ENCODE results near the gene SEC24C.
"Not testable (repeated sequence)": the region's sequence is repeated elsewhere in the genome, so short reads cannot be mapped to it uniquely, and the experiment has no call there.

The SEC24C gene

GRCh38 chr10:73705506-73706072 lies 38.6 kb upstream of the SEC24C start:
- H3K27me3 ChIP-seq (ENCODE audit: insufficient read depth, low read length, poor library complexity, severe bottlenecking); H3K9ac ChIP-seq (ENCODE audit: low read depth, low read length, poor library complexity, severe bottlenecking); H3K9me2 ChIP-seq (replicated peaks; ENCODE audit: low read depth, low read length); H3K79me2 ChIP-seq (ENCODE audit: insufficient read depth, low read length); H3K9me3 ChIP-seq (ENCODE audit: insufficient read depth, low read depth, low read length); H3K4me3 ChIP-seq (ENCODE audit: low read length, poor library complexity, severe bottlenecking); H3K4me1 ChIP-seq (ENCODE audit: insufficient read depth, low read length, poor library complexity, severe bottlenecking); H2AFZ ChIP-seq (ENCODE audit: low read length); H3F3A ChIP-seq (ENCODE audit: low read depth); H4K20me1 ChIP-seq (ENCODE audit: insufficient read depth, low read length, poor library complexity, severe bottlenecking); H3K36me3 ChIP-seq (ENCODE audit: insufficient read depth, low read length); H3K4me2 ChIP-seq (ENCODE audit: low read depth, low read length, poor library complexity, severe bottlenecking): not testable (repeated sequence)

- not testable (repeated sequence) for H3K9ac ChIP-seq (ENCODE audit: low read depth, low read length, poor library complexity, severe bottlenecking); H2AFZ ChIP-seq (ENCODE audit: low read length); H3K4me3 ChIP-seq (ENCODE audit: low read length, poor library complexity, severe bottlenecking); H3K4me2 ChIP-seq (ENCODE audit: low read depth, low read length, poor library complexity, severe bottlenecking); H4K20me1 ChIP-seq (ENCODE audit: insufficient read depth, low read length, poor library complexity, severe bottlenecking); H3K79me2 ChIP-seq (ENCODE audit: insufficient read depth, low read length); H3F3A ChIP-seq (ENCODE audit: low read depth); H3K27me3 ChIP-seq (ENCODE audit: insufficient read depth, low read length, poor library complexity, severe bottlenecking); H3K9me2 ChIP-seq (replicated peaks; ENCODE audit: low read depth, low read length); H3K36me3 ChIP-seq (ENCODE audit: insufficient read depth, low read length); H3K4me1 ChIP-seq (ENCODE audit: insufficient read depth, low read length, poor library complexity, severe bottlenecking); H3K9me3 ChIP-seq (ENCODE audit: insufficient read depth, low read depth, low read length)
These were observed 37.7 kb upstream of the SEC24C start for GRCh38 chr10:73706488-73706887.

- not testable (repeated sequence) for H3K9me3 ChIP-seq (ENCODE audit: insufficient read depth, low read depth, low read length); H3K4me2 ChIP-seq (ENCODE audit: low read depth, low read length, poor library complexity, severe bottlenecking)
These were observed 36.5 kb upstream of the SEC24C start for GRCh38 chr10:73707628-73708027.

GRCh38 chr10:73708122-73708521 lies 36.0 kb upstream of the SEC24C start:
- not testable (repeated sequence) for H2AFZ ChIP-seq (ENCODE audit: low read length); H3K36me3 ChIP-seq (ENCODE audit: insufficient read depth, low read length); H3K9me3 ChIP-seq (ENCODE audit: insufficient read depth, low read depth, low read length); H4K20me1 ChIP-seq (ENCODE audit: insufficient read depth, low read length, poor library complexity, severe bottlenecking); H3F3A ChIP-seq (ENCODE audit: low read depth); H3K9ac ChIP-seq (ENCODE audit: low read depth, low read length, poor library complexity, severe bottlenecking); H3K4me3 ChIP-seq (ENCODE audit: low read length, poor library complexity, severe bottlenecking); H3K4me2 ChIP-seq (ENCODE audit: low read depth, low read length, poor library complexity, severe bottlenecking); H3K27me3 ChIP-seq (ENCODE audit: insufficient read depth, low read length, poor library complexity, severe bottlenecking); H3K9me2 ChIP-seq (replicated peaks; ENCODE audit: low read depth, low read length); H3K4me1 ChIP-seq (ENCODE audit: insufficient read depth, low read length, poor library complexity, severe bottlenecking); H3K79me2 ChIP-seq (ENCODE audit: insufficient read depth, low read length)

More at GRCh38 chr10:73707628-73708027, 36.5 kb upstream of the SEC24C start:
- not testable (repeated sequence) for H3K4me3 ChIP-seq (ENCODE audit: low read length, poor library complexity, severe bottlenecking); H3K36me3 ChIP-seq (ENCODE audit: insufficient read depth, low read length); H4K20me1 ChIP-seq (ENCODE audit: insufficient read depth, low read length, poor library complexity, severe bottlenecking); H3K79me2 ChIP-seq (ENCODE audit: insufficient read depth, low read length); H3K9me2 ChIP-seq (replicated peaks; ENCODE audit: low read depth, low read length); H3F3A ChIP-seq (ENCODE audit: low read depth); H3K4me1 ChIP-seq (ENCODE audit: insufficient read depth, low read length, poor library complexity, severe bottlenecking); H2AFZ ChIP-seq (ENCODE audit: low read length); H3K9ac ChIP-seq (ENCODE audit: low read depth, low read length, poor library complexity, severe bottlenecking); H3K27me3 ChIP-seq (ENCODE audit: insufficient read depth, low read length, poor library complexity, severe bottlenecking)

GRCh38 chr10:73711683-73712082 lies 32.5 kb upstream of the SEC24C start:
- H3K4me2 ChIP-seq (ENCODE audit: low read depth, low read length, poor library complexity, severe bottlenecking); H3K9me3 ChIP-seq (ENCODE audit: insufficient read depth, low read depth, low read length); H3K4me1 ChIP-seq (ENCODE audit: insufficient read depth, low read length, poor library complexity, severe bottlenecking); H3K9me2 ChIP-seq (replicated peaks; ENCODE audit: low read depth, low read length); H2AFZ ChIP-seq (ENCODE audit: low read length); H3K4me3 ChIP-seq (ENCODE audit: low read length, poor library complexity, severe bottlenecking); H3K79me2 ChIP-seq (ENCODE audit: insufficient read depth, low read length); H3F3A ChIP-seq (ENCODE audit: low read depth); H3K9ac ChIP-seq (ENCODE audit: low read depth, low read length, poor library complexity, severe bottlenecking); H3K27me3 ChIP-seq (ENCODE audit: insufficient read depth, low read length, poor library complexity, severe bottlenecking); H4K20me1 ChIP-seq (ENCODE audit: insufficient read depth, low read length, poor library complexity, severe bottlenecking): not testable (repeated sequence)
- H3K36me3 ChIP-seq (ENCODE audit: insufficient read depth, low read length): peaks cover 12% of the 10 kb centered on the region; the same call in 1 of the 2 replicates

GRCh38 chr10:73713912-73714311 lies 30.3 kb upstream of the SEC24C start:
- H4K20me1 ChIP-seq (ENCODE audit: insufficient read depth, low read length, poor library complexity, severe bottlenecking); H3K9me3 ChIP-seq (ENCODE audit: insufficient read depth, low read depth, low read length); H3K4me3 ChIP-seq (ENCODE audit: low read length, poor library complexity, severe bottlenecking); H3K4me2 ChIP-seq (ENCODE audit: low read depth, low read length, poor library complexity, severe bottlenecking); H2AFZ ChIP-seq (ENCODE audit: low read length); H3K9ac ChIP-seq (ENCODE audit: low read depth, low read length, poor library complexity, severe bottlenecking); H3K9me2 ChIP-seq (replicated peaks; ENCODE audit: low read depth, low read length); H3K27me3 ChIP-seq (ENCODE audit: insufficient read depth, low read length, poor library complexity, severe bottlenecking); H3K79me2 ChIP-seq (ENCODE audit: insufficient read depth, low read length); H3F3A ChIP-seq (ENCODE audit: low read depth); H3K4me1 ChIP-seq (ENCODE audit: insufficient read depth, low read length, poor library complexity, severe bottlenecking): not testable (repeated sequence)
- H3K36me3 ChIP-seq (ENCODE audit: insufficient read depth, low read length): peaks cover 34% of the 10 kb centered on the region; the same call in 1 of the 2 replicates

GRCh38 chr10:73714483-73714882 lies 29.7 kb upstream of the SEC24C start:
- peaks cover 39% of the 10 kb centered on the region; the same call in 1 of the 2 replicates for H3K36me3 ChIP-seq (ENCODE audit: insufficient read depth, low read length)
- not testable (repeated sequence) for H3K9me2 ChIP-seq (replicated peaks; ENCODE audit: low read depth, low read length)

More at GRCh38 chr10:73714483-73714882, 29.7 kb upstream of the SEC24C start:
- H3F3A ChIP-seq (ENCODE audit: low read depth); H3K4me1 ChIP-seq (ENCODE audit: insufficient read depth, low read length, poor library complexity, severe bottlenecking); H3K9ac ChIP-seq (ENCODE audit: low read depth, low read length, poor library complexity, severe bottlenecking); H3K79me2 ChIP-seq (ENCODE audit: insufficient read depth, low read length); H4K20me1 ChIP-seq (ENCODE audit: insufficient read depth, low read length, poor library complexity, severe bottlenecking); H3K27me3 ChIP-seq (ENCODE audit: insufficient read depth, low read length, poor library complexity, severe bottlenecking); H3K4me3 ChIP-seq (ENCODE audit: low read length, poor library complexity, severe bottlenecking); H3K4me2 ChIP-seq (ENCODE audit: low read depth, low read length, poor library complexity, severe bottlenecking); H2AFZ ChIP-seq (ENCODE audit: low read length); H3K9me3 ChIP-seq (ENCODE audit: insufficient read depth, low read depth, low read length): not testable (repeated sequence)

All from Loucy (cell line).